K562 (cell line): ENCODE results near the gene VRK3. TPM values are rescaled to one million over a fixed set of nuclear protein-coding genes. Genes with fewer than 3 reads are reported as not detected.
A peak's percentile ranks its signal among the peaks of the same experiment; 100 is the strongest.

ENCODE experiments used
- AFF1 ChIP-seq, 2 experiments: fragments of 450-650 bp; IDR thresholded peaks; 2 replicates each; pipeline ENCODE4 v1.6.1; 2018; ENCODE audit warnings: mild to moderate bottlenecking in 2 of 2, low read depth in 1 of 2; ENCODE audit not compliant: partially characterized antibody in 2 of 2
- ARNT ChIP-seq, 2 experiments: fragments of 450-650 bp; IDR thresholded peaks; 2 replicates each; pipeline ENCODE4 v1.6.1; 2016; ENCODE audit warnings: mild to moderate bottlenecking in 1 of 2
- BMI1 ChIP-seq: fragments of 150-350 bp; IDR thresholded peaks from 2 replicates; pipeline ENCODE4 v1.6.1; 2014; ENCODE audit warnings: low read length
- ERF ChIP-seq: fragments of 450-650 bp; formaldehyde crosslinking; IDR thresholded peaks from 2 replicates; pipeline ENCODE4 v1.4.0; 2020; ENCODE audit warnings: mild to moderate bottlenecking, mixed read lengths
- HDAC2 ChIP-seq: fragments of 450-650 bp; IDR thresholded peaks from 2 replicates; pipeline ENCODE4 v1.6.1; 2016; ENCODE audit warnings: mild to moderate bottlenecking
- MTF1 ChIP-seq: fragments of 250-450 bp; sonication (Bioruptor Pico); IDR thresholded peaks from 2 replicates; pipeline ENCODE4 v1.9.0; 2021; ENCODE audit warnings: moderate library complexity, mild to moderate bottlenecking, inconsistent platforms, borderline replicate concordance
- MYC ChIP-seq, 2 experiments: fragments of 250-450 bp in 1 of 2; sonication (Bioruptor Pico) in 1 of 2; IDR thresholded peaks; 2 replicates each; pipeline versions ENCODE4 v1.5.1 to v1.6.1; 2012 to 2021; ENCODE audit warnings: low read depth in 2 of 2, borderline replicate concordance in 1 of 2, improper control_type of control experiment in 1 of 2, low read length in 1 of 2, mild to moderate bottlenecking in 1 of 2, moderate library complexity in 1 of 2
- NBN ChIP-seq: fragments of 450-650 bp; IDR thresholded peaks from 2 replicates; pipeline ENCODE4 v1.6.1; 2016; ENCODE audit warnings: low read depth, mild to moderate bottlenecking
- POLR2H ChIP-seq: IDR thresholded peaks from 2 replicates; pipeline ENCODE4 v1.6.1; 2016; ENCODE audit warnings: missing genetic modification characterization, low read depth, mild to moderate bottlenecking, control low read depth, missing compliant biosample characterization, moderate library complexity
- RBFOX2 ChIP-seq: fragments of 200-400 bp; formaldehyde crosslinking; IDR thresholded peaks from 2 replicates; pipeline ENCODE4 v1.6.1; 2017; ENCODE audit warnings: low read depth, mild to moderate bottlenecking, low read length, moderate library complexity
- SREBF2 ChIP-seq: sonication (generic); formaldehyde crosslinking; IDR thresholded peaks from 2 replicates; pipeline ENCODE4 v1.4.0; 2020; ENCODE audit warnings: mild to moderate bottlenecking, missing genetic modification reagents
- VEZF1 ChIP-seq: fragments of 200-800 bp; sonication (Bioruptor generic); IDR thresholded peaks from 2 replicates; pipeline ENCODE4 v1.6.1; 2017; ENCODE audit warnings: missing genetic modification characterization, missing compliant biosample characterization
- ZFP1 ChIP-seq: fragments of 450-650 bp; formaldehyde crosslinking; IDR thresholded peaks from 2 replicates; pipeline ENCODE4 v1.4.0; 2020; ENCODE audit warnings: mild to moderate bottlenecking, mixed read lengths
- ZNF277 ChIP-seq: fragments of 250-450 bp; sonication (Bioruptor Pico); IDR thresholded peaks from 2 replicates; pipeline ENCODE4 v1.8.0; 2022; ENCODE audit warnings: inconsistent platforms, mild to moderate bottlenecking, moderate library complexity, borderline replicate concordance
- polyA plus RNA-seq, 8 experiments: library from polyadenylated mRNA; depleted of rRNA in 4 of 8; stranded (reverse) in 5 of 8; unstranded in 3 of 8; fragments of >200 nt; fragmentation: Nextera tagmentation in 2 of 8; fragmentation: Illumina TruSeq in 1 of 8; extraction: Ambion mirVana in 2 of 8; extraction: Trizol in 1 of 8; gene quantifications; 2 replicates each; pipeline versions ENCODE4 v1.2.1 to v1.2.3, GENCODE V29; 2011 to 2014; ENCODE audit warnings: inconsistent platforms in 1 of 8, missing spikeins in 1 of 8
- total RNA-seq, 7 experiments: library from RNA; depleted of rRNA in 6 of 7; stranded (reverse); fragments of >200 nt in 6 of 7; fragmentation: Illumina TruSeq in 2 of 7; extraction: Trizol in 2 of 7; gene quantifications; 2 replicates each; pipeline versions ENCODE4 v1.2.1 to v1.2.3, GENCODE V29; 2011 to 2021; ENCODE audit warnings: low replicate concordance in 1 of 7

Gene VRK3
- total and polyA plus RNA-seq, 9 of the 15 experiments (the other 6 are each of a cell fraction or from before 2014, with no cell fraction given): 25.6 to 94.3 (median 42.9) TPM

GRCh38 chr19:49931293-49932040, 93.7 kb downstream of the VRK3 start (continued):
- TF ChIP-seq ZFP1 (CRISPR knock-in tag) (no peak), VEZF1 (CRISPR knock-in tag) (no peak), MTF1 (CRISPR knock-in tag) (no peak), RBFOX2 (0 out of 2 replicates have a peak, but pooled peaks have one; percentile 7), ERF (CRISPR knock-in tag) (0 out of 2 replicates have a peak, but pooled peaks have one; percentile 24), ZNF277 (no peak), MYC (IDR thresholded peaks at IDR 0.05; ENCODE audit: low read depth, low read length) (no peak), MYC (CRISPR knock-in tag; IDR thresholded peaks at IDR 0.05; ENCODE audit: borderline replicate concordance, low read depth) (0 out of 2 replicates have a peak, but pooled peaks have one; percentile 16), ARNT (IDR thresholded peaks at IDR 0.05) (no peak), NBN (no peak), SREBF2 (CRISPR knock-in tag) (no peak), HDAC2 (no peak), POLR2H (tag) (peak; percentile 5; the same call in 1 of the 2 replicates), AFF1 (IDR thresholded peaks at IDR 0.05; ENCODE audit: low read depth in 1 of 2, partially characterized antibody in 2 of 2) (peak in 1 of 2 experiments; percentile 41), BMI1 (no peak)
